ENCODE data around the gene PRMT7.

Gene PRMT7

GRCh38 chr16:68265078-68265920, 45.5 kb upstream of the PRMT7 start:
- Histone ChIP-seq H3K4ac (ENCODE audit: low read depth, low read length) (peak overlapping the region; percentile 95), H3K4me2 (ENCODE audit: low read length) (peak overlapping the region; percentile 93), H3K9me3 (ENCODE audit: insufficient read depth, low read depth, low read length) (no peaks in the 10 kb centered on the region), H3K14ac (ENCODE audit: low read length) (peak overlapping the region; percentile 94), H3K36me3 (ENCODE audit: control insufficient read depth in 1 of 2, insufficient read depth in 2 of 2, low read length in 2 of 2) (peaks cover 2 to 3% of the 10 kb centered on the region in 2 experiments), H2BK120ac (ENCODE audit: insufficient read depth, low read length, poor library complexity) (peak overlapping the region; percentile 100), H2AK5ac (ENCODE audit: low read length) (peak overlapping the region; percentile 60), H2BK5ac (ENCODE audit: low read depth, low read length, poor library complexity) (peak overlapping the region; percentile 97), H4K8ac (ENCODE audit: low read depth, low read length) (peak overlapping the region; percentile 96), H3K4me3 (ENCODE audit: low read depth, low read length) (peak overlapping the region; percentile 91), H3K79me2 (ENCODE audit: control insufficient read depth, insufficient read depth, low read length, poor library complexity) (peaks cover 15% of the 10 kb centered on the region), H3K9ac (ENCODE audit: low read length) (peak overlapping the region; percentile 96), H3K18ac (ENCODE audit: low read length) (peak overlapping the region; percentile 100), H3K23ac (ENCODE audit: low read length) (no peak overlapping the region), H2AFZ (ENCODE audit: insufficient read depth, low read length, poor library complexity) (peak overlapping the region; percentile 98), H2BK12ac (ENCODE audit: low read length) (peak overlapping the region; percentile 83), H3K4me1 (ENCODE audit: control insufficient read depth in 1 of 2, insufficient read depth in 2 of 2, low read length in 2 of 2) (peaks cover 4 to 15% of the 10 kb centered on the region in 2 experiments), H3K27ac (ENCODE audit: low read depth, low read length) (peak overlapping the region; percentile 99), H3K27me3 (ENCODE audit: insufficient read depth, low read length) (no peaks in the 10 kb centered on the region), H4K91ac (ENCODE audit: low read depth, low read length) (peak overlapping the region; percentile 96), H4K12ac (ENCODE audit: low read depth, low read length) (peak overlapping the region; percentile 99), H3K79me1 (ENCODE audit: low read length) (peaks cover 19% of the 10 kb centered on the region)
- no CpG with 5 or more reads among the region's 23 CpGs for WGBS (ENCODE audit: extremely low coverage, insufficient coverage, insufficient read length)
- DNase-seq = peak; percentile 97 to 98

GRCh38 chr16:68267612-68268405, 43.0 kb upstream of the PRMT7 start:
- peak overlapping the region; percentile 15 for H2BK12ac ChIP-seq (ENCODE audit: low read length)
- peaks cover 22% of the 10 kb centered on the region for H3K79me1 ChIP-seq (ENCODE audit: low read length)
- H3K9ac ChIP-seq (ENCODE audit: low read length) = no peak overlapping the region
- peak overlapping the region; percentile 66 for H3K4ac ChIP-seq (ENCODE audit: low read depth, low read length)
- H3K4me1 ChIP-seq (ENCODE audit: control insufficient read depth in 1 of 2, insufficient read depth in 2 of 2, low read length in 2 of 2) = peaks cover 8 to 15% of the 10 kb centered on the region in 2 experiments
- H3K79me2 ChIP-seq (ENCODE audit: control insufficient read depth, insufficient read depth, low read length, poor library complexity) = peaks cover 17% of the 10 kb centered on the region
- no peak overlapping the region for H4K91ac ChIP-seq (ENCODE audit: low read depth, low read length)
- no peak overlapping the region for H3K23ac ChIP-seq (ENCODE audit: low read length)
- peaks cover 7 to 8% of the 10 kb centered on the region in 2 experiments for H3K36me3 ChIP-seq (ENCODE audit: control insufficient read depth in 1 of 2, insufficient read depth in 2 of 2, low read length in 2 of 2)
- H3K27ac ChIP-seq (ENCODE audit: low read depth, low read length) = no peak overlapping the region
- no peak overlapping the region for H2BK5ac ChIP-seq (ENCODE audit: low read depth, low read length, poor library complexity)
- no peak overlapping the region for H3K4me2 ChIP-seq (ENCODE audit: low read length)
- H3K27me3 ChIP-seq (ENCODE audit: insufficient read depth, low read length) = no peaks in the 10 kb centered on the region
- DNase-seq = no peak
- H4K12ac ChIP-seq (ENCODE audit: low read depth, low read length) = no peak overlapping the region
- no peak overlapping the region for H2BK120ac ChIP-seq (ENCODE audit: insufficient read depth, low read length, poor library complexity)
- no CpG with 5 or more reads among the region's 6 CpGs for WGBS (ENCODE audit: extremely low coverage, insufficient coverage, insufficient read length)
- no peak overlapping the region for H3K4me3 ChIP-seq (ENCODE audit: low read depth, low read length)
- H4K8ac ChIP-seq (ENCODE audit: low read depth, low read length) = no peak overlapping the region
- no peak overlapping the region for H3K14ac ChIP-seq (ENCODE audit: low read length)
- H3K18ac ChIP-seq (ENCODE audit: low read length) = no peak overlapping the region
- H2AFZ ChIP-seq (ENCODE audit: insufficient read depth, low read length, poor library complexity) = no peak overlapping the region
- no peak overlapping the region for H2AK5ac ChIP-seq (ENCODE audit: low read length)
- no peaks in the 10 kb centered on the region for H3K9me3 ChIP-seq (ENCODE audit: insufficient read depth, low read depth, low read length)

GRCh38 chr16:68269793-68270192, 41.0 kb upstream of the PRMT7 start:
- Histone ChIP-seq H4K91ac (ENCODE audit: low read depth, low read length) (no peak overlapping the region), H3K36me3 (ENCODE audit: control insufficient read depth in 1 of 2, insufficient read depth in 2 of 2, low read length in 2 of 2) (peaks cover 14 to 26% of the 10 kb centered on the region in 2 experiments), H2BK5ac (ENCODE audit: low read depth, low read length, poor library complexity) (no peak overlapping the region), H4K12ac (ENCODE audit: low read depth, low read length) (no peak overlapping the region), H3K4me2 (ENCODE audit: low read length) (no peak overlapping the region), H2AK5ac (ENCODE audit: low read length) (no peak overlapping the region), H3K79me2 (ENCODE audit: control insufficient read depth, insufficient read depth, low read length, poor library complexity) (peaks cover 9% of the 10 kb centered on the region), H2BK12ac (ENCODE audit: low read length) (peak overlapping the region; percentile 46), H3K27ac (ENCODE audit: low read depth, low read length) (no peak overlapping the region), H2AFZ (ENCODE audit: insufficient read depth, low read length, poor library complexity) (no peak overlapping the region), H3K79me1 (ENCODE audit: low read length) (peaks cover 12% of the 10 kb centered on the region), H3K23ac (ENCODE audit: low read length) (peak overlapping the region; percentile 17), H3K9ac (ENCODE audit: low read length) (no peak overlapping the region), H3K9me3 (ENCODE audit: insufficient read depth, low read depth, low read length) (no peaks in the 10 kb centered on the region), H2BK120ac (ENCODE audit: insufficient read depth, low read length, poor library complexity) (no peak overlapping the region), H4K8ac (ENCODE audit: low read depth, low read length) (peak overlapping the region; percentile 19), H3K14ac (ENCODE audit: low read length) (no peak overlapping the region), H3K4me3 (ENCODE audit: low read depth, low read length) (no peak overlapping the region), H3K4me1 (ENCODE audit: control insufficient read depth in 1 of 2, insufficient read depth in 2 of 2, low read length in 2 of 2) (peaks cover 6 to 10% of the 10 kb centered on the region in 2 experiments), H3K4ac (ENCODE audit: low read depth, low read length) (peak overlapping the region; percentile 14), H3K18ac (ENCODE audit: low read length) (peak overlapping the region; percentile 57), H3K27me3 (ENCODE audit: insufficient read depth, low read length) (no peaks in the 10 kb centered on the region)
- WGBS (ENCODE audit: extremely low coverage, insufficient coverage, insufficient read length) = no CpG with 5 or more reads among the region's 4 CpGs
- DNase-seq = no peak

- H2BK12ac ChIP-seq (ENCODE audit: low read length) = no peak overlapping the region
- H3K18ac ChIP-seq (ENCODE audit: low read length) = no peak overlapping the region
- no peak overlapping the region for H3K9ac ChIP-seq (ENCODE audit: low read length)
- no peak overlapping the region for H4K91ac ChIP-seq (ENCODE audit: low read depth, low read length)
- no peaks in the 10 kb centered on the region for H3K27me3 ChIP-seq (ENCODE audit: insufficient read depth, low read length)
- H2AK5ac ChIP-seq (ENCODE audit: low read length) = no peak overlapping the region
- H4K12ac ChIP-seq (ENCODE audit: low read depth, low read length) = no peak overlapping the region
- peaks cover 18 to 30% of the 10 kb centered on the region in 2 experiments for H3K36me3 ChIP-seq (ENCODE audit: control insufficient read depth in 1 of 2, insufficient read depth in 2 of 2, low read length in 2 of 2)
- H4K8ac ChIP-seq (ENCODE audit: low read depth, low read length) = peak overlapping the region; percentile 19
- no peaks in the 10 kb centered on the region for H3K9me3 ChIP-seq (ENCODE audit: insufficient read depth, low read depth, low read length)
- no peak overlapping the region for H3K4me2 ChIP-seq (ENCODE audit: low read length)
- no peak for DNase-seq
- peaks cover 9% of the 10 kb centered on the region for H3K79me1 ChIP-seq (ENCODE audit: low read length)
- no peak overlapping the region for H3K27ac ChIP-seq (ENCODE audit: low read depth, low read length)
- H2BK5ac ChIP-seq (ENCODE audit: low read depth, low read length, poor library complexity) = no peak overlapping the region
- no CpG with 5 or more reads among the region's 1 CpG for WGBS (ENCODE audit: extremely low coverage, insufficient coverage, insufficient read length)
- H3K4me3 ChIP-seq (ENCODE audit: low read depth, low read length) = no peak overlapping the region
- no peak overlapping the region for H2BK120ac ChIP-seq (ENCODE audit: insufficient read depth, low read length, poor library complexity)
- H3K79me2 ChIP-seq (ENCODE audit: control insufficient read depth, insufficient read depth, low read length, poor library complexity) = peaks cover 8% of the 10 kb centered on the region
- no peak overlapping the region for H3K23ac ChIP-seq (ENCODE audit: low read length)
- H3K14ac ChIP-seq (ENCODE audit: low read length) = no peak overlapping the region
- no peak overlapping the region for H2AFZ ChIP-seq (ENCODE audit: insufficient read depth, low read length, poor library complexity)
- peak overlapping the region; percentile 14 for H3K4ac ChIP-seq (ENCODE audit: low read depth, low read length)
- H3K4me1 ChIP-seq (ENCODE audit: control insufficient read depth in 1 of 2, insufficient read depth in 2 of 2, low read length in 2 of 2) = peaks cover 6 to 10% of the 10 kb centered on the region in 2 experiments
Observed at GRCh38 chr16:68270353-68270752, 40.5 kb upstream of the PRMT7 start.
